ENCODE data around the gene SDK2.

SDK2 gene

DNA sequence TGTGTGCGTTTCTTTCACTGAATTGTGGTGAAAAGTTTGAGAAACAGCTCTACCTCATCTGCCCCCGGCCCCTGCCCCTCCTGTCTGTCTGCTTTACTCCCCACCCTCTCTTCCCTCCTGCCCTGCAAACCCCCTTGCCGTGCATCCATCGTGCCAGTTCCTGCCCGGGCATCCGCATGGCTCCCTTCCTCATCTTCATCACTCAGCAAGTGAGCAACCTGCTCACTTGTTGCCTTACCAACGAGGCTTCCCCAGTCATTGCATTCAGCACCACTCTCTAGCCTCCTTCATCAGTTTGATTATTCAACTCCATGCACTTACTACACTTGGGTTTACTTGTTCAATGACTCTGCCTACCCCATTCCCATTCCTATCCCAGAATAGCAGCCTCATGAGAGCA lies 34.8 kb upstream of the SDK2 start:
- no peak for DNase-seq (ENCODE audit: low read depth in 1 of 2, low spot score in 1 of 2)
- in situ Hi-C loops (cut with HindIII; ENCODE audit: low pct_unique_long_range_greater_than_20kb, low sequenced_read_pairs) = no loop called here
- TF ChIP-seq JUND (IDR thresholded peaks at IDR 0.05; ENCODE audit: low read depth) = no peak

DNA sequence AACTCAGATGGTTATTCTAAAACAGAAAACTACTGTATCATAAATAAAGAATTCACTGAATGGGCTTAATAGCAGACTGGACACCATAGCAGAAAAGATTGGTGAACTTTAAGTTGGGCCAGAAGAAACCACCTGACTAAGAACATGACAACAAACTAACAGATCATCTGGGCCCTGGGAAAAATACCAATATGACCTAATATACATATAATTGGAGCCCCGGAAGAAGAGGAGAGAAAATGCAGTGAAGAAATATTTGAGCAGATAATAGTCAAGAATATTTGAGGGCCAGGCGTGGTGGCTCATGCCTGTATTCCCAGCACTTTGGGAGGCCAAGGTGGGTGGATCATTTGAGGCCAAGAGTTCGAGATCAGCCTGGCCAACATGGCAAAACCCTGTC lies 25.5 kb upstream of the SDK2 start:
- TF ChIP-seq JUND (IDR thresholded peaks at IDR 0.05; ENCODE audit: low read depth) = no peak
- in situ Hi-C loops (cut with HindIII; ENCODE audit: low pct_unique_long_range_greater_than_20kb, low sequenced_read_pairs) = no loop called here
- no peak for DNase-seq (ENCODE audit: low read depth in 1 of 2, low spot score in 1 of 2)

DNA sequence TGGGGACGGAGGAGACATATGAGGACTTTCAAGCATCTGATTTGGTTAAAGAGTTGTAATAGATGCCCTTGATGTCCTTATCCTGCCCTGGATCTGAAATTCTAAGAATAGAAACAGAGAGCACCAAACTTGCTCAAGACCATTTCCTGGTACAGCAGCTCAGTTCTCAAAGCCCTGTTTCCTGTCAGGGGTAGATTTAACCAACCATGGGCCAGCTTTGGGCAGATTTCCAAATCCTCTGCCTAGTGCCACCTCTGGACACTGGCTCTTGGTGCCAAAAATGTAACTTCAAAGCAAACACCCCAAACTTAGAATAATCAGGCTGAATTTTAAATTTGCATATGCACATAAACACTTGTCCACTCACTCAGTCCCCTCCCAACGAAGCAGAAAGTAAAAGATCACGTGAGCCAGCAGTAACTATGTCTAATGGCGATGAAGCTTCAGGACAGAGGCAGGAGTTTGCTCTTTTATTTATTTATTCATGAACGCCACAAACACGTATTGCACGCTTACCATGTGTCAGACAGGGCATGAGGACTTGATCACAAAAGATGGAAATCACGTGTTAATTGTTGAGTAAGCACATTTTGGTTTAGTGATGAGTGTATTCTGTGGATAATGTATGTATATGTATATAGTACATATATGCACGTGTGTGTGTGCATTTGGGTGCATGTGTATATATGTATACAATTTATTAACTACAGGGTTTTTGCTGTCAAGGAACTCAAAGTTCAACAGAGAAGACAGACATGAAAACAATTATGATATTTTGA lies 23.1 kb upstream of the SDK2 start:
- no peak for TF ChIP-seq JUND (IDR thresholded peaks at IDR 0.05; ENCODE audit: low read depth)
- in situ Hi-C loops (cut with HindIII; ENCODE audit: low pct_unique_long_range_greater_than_20kb, low sequenced_read_pairs) = no loop called here

DNA sequence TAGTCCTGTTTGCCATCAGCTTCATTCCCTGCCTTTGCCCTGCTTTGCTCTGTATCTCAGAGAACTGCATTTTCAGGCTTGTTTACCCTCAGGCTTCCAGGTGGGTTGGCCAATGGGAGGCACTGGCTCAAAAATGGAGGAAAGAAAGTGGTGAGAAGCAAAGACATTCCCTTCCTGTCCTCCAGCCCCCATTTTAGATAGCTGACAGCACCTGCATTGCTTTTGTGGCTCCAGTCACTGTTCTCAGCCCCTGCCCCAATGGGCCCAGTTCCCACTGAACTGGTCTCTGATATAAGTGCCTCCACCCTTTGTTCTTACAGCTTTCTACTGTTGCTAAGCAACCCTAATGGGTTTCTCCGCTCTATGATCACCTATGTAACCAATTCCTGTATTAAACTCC lies 19.4 kb upstream of the SDK2 start:
- TF ChIP-seq JUND (IDR thresholded peaks at IDR 0.05; ENCODE audit: low read depth) = no peak
- no peak for DNase-seq (ENCODE audit: low read depth in 1 of 2, low spot score in 1 of 2)
- in situ Hi-C loops (cut with HindIII; ENCODE audit: low pct_unique_long_range_greater_than_20kb, low sequenced_read_pairs) = no loop called here

More for the DNA sequence above, 23.1 kb upstream of the SDK2 start:
- DNase-seq (ENCODE audit: low read depth in 1 of 2, low spot score in 1 of 2) = no peak

DNA sequence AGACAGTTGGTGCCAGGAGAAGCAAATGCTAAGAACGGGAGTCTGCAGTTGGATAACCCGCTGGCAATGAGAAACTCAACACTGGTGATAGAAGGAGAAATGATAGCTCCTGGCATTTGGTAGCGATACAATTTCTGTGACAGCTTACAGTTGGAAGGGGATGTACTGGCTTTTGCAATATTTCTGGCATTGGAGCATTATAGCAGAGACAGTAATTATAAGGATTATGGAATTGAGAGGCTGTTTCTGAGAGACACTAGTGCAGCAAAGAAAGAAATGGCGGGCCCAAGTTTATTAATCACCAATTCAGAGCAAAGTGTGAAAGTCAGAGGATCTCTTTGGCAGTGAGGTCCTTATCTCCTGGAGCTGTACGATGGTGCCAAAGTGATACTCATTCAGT lies 16.1 kb upstream of the SDK2 start:
- DNase-seq (ENCODE audit: low read depth in 1 of 2, low spot score in 1 of 2) = no peak
- in situ Hi-C loops (cut with HindIII; ENCODE audit: low pct_unique_long_range_greater_than_20kb, low sequenced_read_pairs) = no loop called here
- no peak for TF ChIP-seq JUND (IDR thresholded peaks at IDR 0.05; ENCODE audit: low read depth)

DNA sequence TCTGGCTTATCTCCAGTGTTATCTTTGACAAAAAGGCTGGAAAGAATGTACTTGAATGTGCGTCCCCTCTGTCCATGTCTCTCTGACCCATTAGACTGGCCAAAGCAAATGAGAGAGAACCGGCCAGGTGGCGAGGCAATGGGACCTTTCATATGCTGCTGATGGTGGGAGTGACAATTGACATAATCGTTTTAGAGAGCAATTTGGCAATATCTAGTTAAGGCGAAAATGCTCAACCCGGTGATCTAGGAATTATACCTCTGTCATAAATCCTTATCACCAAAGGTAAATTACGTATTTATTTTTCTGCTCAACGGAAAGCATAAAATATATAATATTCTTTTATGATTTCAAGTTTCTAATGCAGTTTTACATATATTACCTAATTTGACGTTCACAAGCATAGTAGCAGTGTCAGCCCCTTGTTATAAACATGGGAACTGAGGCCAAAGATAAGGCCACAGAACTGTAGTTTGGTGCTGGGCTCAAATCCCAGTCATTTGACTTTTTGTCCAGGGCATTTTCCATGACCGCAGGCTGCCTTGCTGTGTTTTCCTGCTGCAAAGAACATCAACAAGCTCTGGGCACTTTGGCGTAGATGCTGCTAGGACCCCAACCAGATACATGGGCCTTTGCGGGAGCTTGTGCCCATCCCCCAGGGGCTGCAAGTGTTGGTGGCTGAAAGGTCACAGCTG lies 14.7 kb upstream of the SDK2 start:
- no peak for TF ChIP-seq JUND (IDR thresholded peaks at IDR 0.05; ENCODE audit: low read depth)
- DNase-seq (ENCODE audit: low read depth in 1 of 2, low spot score in 1 of 2) = no peak
- in situ Hi-C loops (cut with HindIII; ENCODE audit: low pct_unique_long_range_greater_than_20kb, low sequenced_read_pairs) = no loop called here

DNA sequence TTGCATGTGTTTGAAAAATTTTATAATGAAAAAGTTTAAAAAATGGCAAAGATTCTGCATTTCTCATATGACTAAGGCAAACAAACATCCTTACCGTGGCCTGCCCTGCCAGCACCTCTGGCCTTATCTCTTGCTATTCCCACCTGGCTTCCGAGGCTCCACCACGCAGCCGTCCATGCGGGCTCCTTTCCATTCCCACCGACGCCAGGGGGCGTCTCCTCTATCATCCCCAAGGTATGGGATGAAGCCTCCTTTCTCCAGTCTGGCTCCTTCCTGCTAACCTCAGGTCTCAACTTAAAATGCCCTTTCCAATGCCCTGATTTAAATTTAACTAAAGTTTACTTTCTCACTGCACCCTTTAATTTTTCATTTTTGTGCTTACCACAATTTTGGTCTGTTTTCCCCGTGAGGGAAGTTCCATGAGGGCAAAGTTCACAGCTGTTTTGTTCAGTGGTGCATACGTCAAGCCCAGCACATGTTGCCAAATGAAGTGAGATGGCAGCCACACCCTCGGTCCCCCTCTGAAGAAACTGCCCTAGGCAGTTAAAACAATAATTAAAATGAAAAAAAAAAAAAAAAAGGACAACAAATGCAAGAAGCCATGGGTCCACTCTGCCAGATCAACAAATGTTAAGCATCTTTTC lies 13.3 kb upstream of the SDK2 start:
- in situ Hi-C loops (cut with HindIII; ENCODE audit: low pct_unique_long_range_greater_than_20kb, low sequenced_read_pairs) = no loop called here
- no peak for TF ChIP-seq JUND (IDR thresholded peaks at IDR 0.05; ENCODE audit: low read depth)
- DNase-seq (ENCODE audit: low read depth in 1 of 2, low spot score in 1 of 2) = peak in 1 of 2 experiments; percentile 72

DNA sequence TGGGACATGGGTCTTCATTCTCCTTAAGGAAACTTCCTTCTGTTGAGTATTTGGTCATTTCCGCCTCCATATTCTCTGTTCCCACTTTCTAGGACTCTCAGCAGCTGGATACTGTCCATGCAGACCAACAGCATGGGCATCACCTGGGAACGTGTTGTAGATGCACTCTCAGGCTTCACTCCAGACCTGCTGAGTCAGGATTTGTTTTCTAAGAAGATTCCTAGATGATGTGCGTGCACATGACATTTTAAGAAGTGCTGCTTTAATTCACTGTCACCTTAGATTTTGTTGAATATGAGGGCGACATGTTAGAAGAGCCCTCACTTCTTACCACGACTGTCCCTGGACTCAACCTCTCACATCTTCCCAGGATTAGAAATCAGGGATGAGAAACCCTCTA lies 10.0 kb upstream of the SDK2 start:
- in situ Hi-C loops (cut with HindIII; ENCODE audit: low pct_unique_long_range_greater_than_20kb, low sequenced_read_pairs) = no loop called here
- TF ChIP-seq JUND (IDR thresholded peaks at IDR 0.05; ENCODE audit: low read depth) = no peak
- DNase-seq (ENCODE audit: low read depth in 1 of 2, low spot score in 1 of 2) = no peak

DNA sequence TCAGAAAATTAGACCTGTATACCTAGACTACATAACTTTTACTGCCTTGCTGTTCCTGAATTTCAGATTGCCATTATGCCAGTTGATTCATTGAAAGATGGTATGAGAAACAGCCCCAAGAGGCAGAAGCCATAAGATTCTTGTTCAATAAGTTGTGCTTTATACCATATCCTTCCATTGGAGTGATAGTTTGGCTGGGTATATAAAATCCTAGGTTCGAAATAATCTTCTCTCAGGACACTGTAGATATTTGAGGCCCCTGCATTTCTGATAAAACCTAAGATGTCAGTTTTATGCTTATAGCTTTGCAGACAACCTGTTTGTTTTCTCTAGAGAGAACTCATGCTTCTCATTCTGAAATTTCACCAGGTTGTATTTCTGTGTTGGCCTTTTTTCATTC lies 9.6 kb upstream of the SDK2 start:
- in situ Hi-C loops (cut with HindIII; ENCODE audit: low pct_unique_long_range_greater_than_20kb, low sequenced_read_pairs) = no loop called here
- no peak for TF ChIP-seq JUND (IDR thresholded peaks at IDR 0.05; ENCODE audit: low read depth)
- DNase-seq (ENCODE audit: low read depth in 1 of 2, low spot score in 1 of 2) = no peak

DNA sequence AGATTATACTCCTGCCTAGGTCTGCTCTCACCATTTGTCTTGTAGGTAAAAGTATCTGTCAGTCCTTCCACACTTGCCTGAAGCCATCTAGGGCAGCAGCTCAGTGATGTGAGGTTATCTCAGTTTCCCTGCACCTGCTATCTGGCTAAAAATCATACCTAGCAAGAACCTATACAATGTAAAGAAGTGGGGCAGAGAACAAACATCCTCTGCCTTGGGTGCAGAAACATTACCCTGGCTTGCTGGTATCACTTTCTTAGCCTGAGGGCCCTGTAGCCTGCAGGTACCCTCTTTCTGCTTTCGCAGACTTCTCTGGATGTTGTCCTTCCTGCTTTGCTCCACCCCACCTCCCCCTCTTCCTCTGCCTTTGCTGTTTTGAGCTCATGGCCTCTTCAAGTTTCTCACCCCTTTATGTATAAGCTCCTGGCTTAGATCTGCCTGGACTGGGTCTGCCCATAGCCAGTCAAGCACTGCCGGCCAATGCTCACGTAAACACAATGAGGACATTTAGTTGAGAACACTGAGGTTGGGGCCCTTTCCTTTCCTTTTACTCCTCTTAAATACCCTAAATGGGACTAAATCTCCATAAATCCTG lies 8.7 kb upstream of the SDK2 start:
- no peak for DNase-seq (ENCODE audit: low read depth in 1 of 2, low spot score in 1 of 2)
- in situ Hi-C loops (cut with HindIII; ENCODE audit: low pct_unique_long_range_greater_than_20kb, low sequenced_read_pairs) = no loop called here
- TF ChIP-seq JUND (IDR thresholded peaks at IDR 0.05; ENCODE audit: low read depth) = no peak

DNA sequence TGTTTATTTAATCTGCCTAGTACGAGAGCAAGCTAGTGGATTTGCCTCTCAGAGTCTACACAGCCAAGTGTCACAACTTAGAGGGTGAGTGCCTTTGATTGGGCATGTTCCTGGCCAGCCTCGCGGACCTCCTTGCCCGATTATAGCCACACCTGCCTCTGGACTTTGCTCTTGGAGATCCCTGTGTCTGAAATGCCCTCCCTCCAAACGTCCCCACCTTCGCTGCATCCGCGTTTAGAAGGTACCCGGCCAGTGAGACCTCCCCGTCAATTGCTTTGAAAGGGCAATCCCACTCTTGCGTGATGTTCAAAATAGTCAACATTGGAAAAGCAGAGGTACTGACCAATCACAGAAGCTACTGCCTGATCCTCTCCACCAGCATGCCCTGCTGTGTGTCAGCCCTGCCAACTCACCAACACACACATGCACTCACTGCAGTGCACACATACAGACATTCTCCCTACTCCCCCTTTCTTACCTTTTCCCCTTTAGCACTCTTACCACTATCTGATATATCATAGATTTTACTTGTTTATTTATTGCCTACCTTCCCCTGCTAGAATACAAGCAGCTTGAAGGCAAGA lies 6.5 kb upstream of the SDK2 start:
- no peak for TF ChIP-seq JUND (IDR thresholded peaks at IDR 0.05; ENCODE audit: low read depth)
- in situ Hi-C loops (cut with HindIII; ENCODE audit: low pct_unique_long_range_greater_than_20kb, low sequenced_read_pairs) = no loop called here

DNA sequence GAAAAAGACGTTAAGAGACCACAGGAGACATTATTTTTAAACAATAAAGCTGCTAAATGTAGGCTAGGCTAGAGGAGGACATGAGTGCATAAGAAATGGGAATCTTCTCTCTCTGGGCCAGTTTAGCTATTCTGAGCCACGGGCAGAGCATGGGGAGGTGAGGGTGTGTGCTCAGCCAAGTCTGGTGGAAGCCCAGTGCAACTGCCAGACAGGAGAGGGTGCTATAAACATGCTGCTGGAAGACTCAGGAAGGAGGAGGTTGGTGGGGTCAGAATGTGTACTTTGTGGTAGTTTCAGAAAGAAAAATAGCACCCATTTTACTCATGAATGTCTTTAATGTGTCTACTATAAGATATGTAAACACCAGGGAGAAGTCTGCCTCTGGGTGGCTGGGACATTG lies 5.9 kb upstream of the SDK2 start:
- peak in 1 of 2 experiments; percentile 31 for DNase-seq (ENCODE audit: low read depth in 1 of 2, low spot score in 1 of 2)
- in situ Hi-C loops (cut with HindIII; ENCODE audit: low pct_unique_long_range_greater_than_20kb, low sequenced_read_pairs) = no loop called here
- no peak for TF ChIP-seq JUND (IDR thresholded peaks at IDR 0.05; ENCODE audit: low read depth)

More for the DNA sequence above, 6.5 kb upstream of the SDK2 start:
- DNase-seq (ENCODE audit: low read depth in 1 of 2, low spot score in 1 of 2) = no peak
